ENCODE results near the gene FBXL4.

DNA sequence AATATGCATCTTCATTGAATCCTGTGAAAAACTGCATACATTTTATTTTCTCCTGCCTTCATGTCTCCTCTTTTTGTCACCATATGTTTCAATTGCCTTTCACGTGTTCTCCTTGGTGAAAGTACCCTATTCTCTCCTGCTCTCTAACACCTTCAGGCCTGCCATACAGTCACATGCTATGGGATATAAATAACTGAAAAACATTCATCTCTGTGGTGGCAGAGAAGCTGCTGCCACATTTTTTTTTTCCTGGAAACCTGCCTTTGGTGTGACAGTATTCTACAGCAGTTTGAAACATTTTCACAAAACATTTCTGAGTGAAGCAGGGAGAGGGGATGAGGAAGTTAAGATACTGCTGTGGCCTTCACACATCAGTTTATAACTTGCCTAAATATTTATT is 44.8 kb upstream of the FBXL4 start:
- TF ChIP-seq, protein P1, sequence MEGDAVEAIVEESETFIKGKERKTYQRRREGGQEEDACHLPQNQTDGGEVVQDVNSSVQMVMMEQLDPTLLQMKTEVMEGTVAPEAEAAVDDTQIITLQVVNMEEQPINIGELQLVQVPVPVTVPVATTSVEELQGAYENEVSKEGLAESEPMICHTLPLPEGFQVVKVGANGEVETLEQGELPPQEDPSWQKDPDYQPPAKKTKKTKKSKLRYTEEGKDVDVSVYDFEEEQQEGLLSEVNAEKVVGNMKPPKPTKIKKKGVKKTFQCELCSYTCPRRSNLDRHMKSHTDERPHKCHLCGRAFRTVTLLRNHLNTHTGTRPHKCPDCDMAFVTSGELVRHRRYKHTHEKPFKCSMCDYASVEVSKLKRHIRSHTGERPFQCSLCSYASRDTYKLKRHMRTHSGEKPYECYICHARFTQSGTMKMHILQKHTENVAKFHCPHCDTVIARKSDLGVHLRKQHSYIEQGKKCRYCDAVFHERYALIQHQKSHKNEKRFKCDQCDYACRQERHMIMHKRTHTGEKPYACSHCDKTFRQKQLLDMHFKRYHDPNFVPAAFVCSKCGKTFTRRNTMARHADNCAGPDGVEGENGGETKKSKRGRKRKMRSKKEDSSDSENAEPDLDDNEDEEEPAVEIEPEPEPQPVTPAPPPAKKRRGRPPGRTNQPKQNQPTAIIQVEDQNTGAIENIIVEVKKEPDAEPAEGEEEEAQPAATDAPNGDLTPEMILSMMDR (conservative IDR thresholded peaks at IDR 0.05; ENCODE audit: low read length), result no peak
- no peak for TF ChIP-seq EZH2phosphoT487 (IDR thresholded peaks at IDR 0.05; ENCODE audit: borderline replicate concordance, low read depth, low read length)
